Measurements from ENCODE around the gene SHE. TPM values are rescaled to one million over a fixed set of nuclear protein-coding genes. Genes with fewer than 3 reads are reported as not detected.

SHE gene
- total and polyA plus RNA-seq, 2 of the 8 experiments (the other 6 are each of a cell fraction or from before 2014, with no cell fraction given): 0.44 to 0.45 TPM

DNA sequence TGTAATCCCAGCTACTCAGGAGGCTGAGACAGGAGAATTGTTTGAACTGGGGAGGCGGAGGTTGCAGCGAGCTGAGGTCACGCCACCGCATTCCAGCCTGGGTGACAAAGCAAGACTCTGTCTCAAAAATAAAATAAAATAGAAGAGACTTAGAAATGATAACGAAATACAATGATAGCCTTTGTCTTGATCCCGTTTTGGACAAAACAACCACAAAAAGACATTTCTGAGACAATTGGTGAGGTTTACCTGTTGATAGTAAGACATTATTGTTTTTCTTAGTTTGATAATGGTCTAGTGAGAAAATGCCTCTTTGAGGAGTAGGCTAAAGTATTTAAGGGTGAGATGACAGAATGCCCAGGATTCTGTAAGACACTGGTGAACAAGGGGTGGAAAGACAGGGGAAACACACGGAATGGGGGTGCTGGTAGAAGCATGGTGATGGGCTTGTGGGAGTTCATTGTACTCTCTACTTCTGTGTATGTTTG is 11.9 kb upstream of the SHE start:
- Histone ChIP-seq H2BK120ac (replicated peaks; ENCODE audit: low read depth, low read length) (no peak overlapping the region), H3K4me2 (ENCODE audit: insufficient read depth in 1 of 2, low read depth in 2 of 2, low read length in 2 of 2) (no peak overlapping the region), H4K8ac (ENCODE audit: extremely low read depth, insufficient read depth, low read length) (no peak overlapping the region), H2BK15ac (ENCODE audit: low read length) (no peak overlapping the region), H2BK12ac (ENCODE audit: low read depth, low read length) (no peak overlapping the region), H3K56ac (replicated peaks; ENCODE audit: insufficient read length, low read depth, low read length) (no peak overlapping the region), H4K5ac (ENCODE audit: insufficient read length, low read depth, low read length) (no peak overlapping the region), H3K4me3 (ENCODE audit: extremely low read depth in 1 of 4, insufficient read depth in 2 of 4, low read depth in 3 of 4, low read length in 4 of 4) (no peak overlapping the region), H4K91ac (replicated peaks; ENCODE audit: insufficient read length, low read length) (no peak overlapping the region), H3K9ac (replicated peaks in 1 of 4; ENCODE audit: extremely low read depth in 1 of 4, low read depth in 3 of 4, low read length in 3 of 4) (no peak overlapping the region), H3K4ac (replicated peaks; ENCODE audit: insufficient read length, low read depth, low read length) (no peak overlapping the region), H3K4me1 (replicated peaks in 1 of 4; ENCODE audit: control insufficient read depth in 3 of 4, insufficient read depth in 4 of 4, low read length in 3 of 4) (no peaks in the 10 kb centered on the region), H2BK20ac (ENCODE audit: low read length) (no peak overlapping the region), H4K20me1 (replicated peaks in 1 of 2; ENCODE audit: control insufficient read depth in 1 of 2, insufficient read depth in 2 of 2, low read length in 2 of 2) (no peaks in the 10 kb centered on the region), H2AK5ac (ENCODE audit: low read depth, low read length) (no peak overlapping the region), H3K27ac (ENCODE audit: low read depth, low read length) (no peak overlapping the region), H2BK5ac (ENCODE audit: low read depth, low read length) (no peak overlapping the region), H3K23ac (ENCODE audit: insufficient read length) (no peak overlapping the region), H3K36me3 (ENCODE audit: control insufficient read depth in 2 of 4, insufficient read depth in 4 of 4, low read length in 3 of 4) (no peaks in the 10 kb centered on the region), H3K23me2 (ENCODE audit: low read depth, low read length) (no peaks in the 10 kb centered on the region), H3K18ac (ENCODE audit: extremely low read depth, low read length) (no peak overlapping the region), H3K14ac (ENCODE audit: insufficient read length) (no peak overlapping the region), H3K27me3 (replicated peaks in 1 of 4; ENCODE audit: control insufficient read depth in 3 of 4, extremely low read depth in 1 of 4, insufficient read depth in 3 of 4, low read length in 3 of 4) (no peaks in the 10 kb centered on the region), H3K9me3 (ENCODE audit: insufficient read depth in 2 of 2, low read depth in 1 of 2, low read length in 1 of 2) (no peaks in the 10 kb centered on the region), H2AFZ (ENCODE audit: low read length) (no peak overlapping the region), H3K79me1 (ENCODE audit: low read depth, low read length) (no peaks in the 10 kb centered on the region), H3K79me2 (ENCODE audit: control insufficient read depth in 1 of 2, insufficient read depth in 2 of 2, low read length in 2 of 2) (no peaks in the 10 kb centered on the region)
- WGBS, 2 experiments (ENCODE audit: extremely low coverage in 1 of 2, insufficient coverage in 1 of 2, insufficient read length in 1 of 2, insufficient replicate concordance in 2 of 2, low coverage in 1 of 2, low lambda C conversion rate in 2 of 2, missing lambda C conversion rate in 1 of 2): 81% methylated on average over 7 of the region's 7 CpGs; no CpG with 5 or more reads in 1 of the 2 experiments
- no peak for TF ChIP-seq JUND (IDR thresholded peaks at IDR 0.05; ENCODE audit: low read length)
- TF ChIP-seq CBX5 (IDR thresholded peaks at IDR 0.05; ENCODE audit: low read depth, low read length): no peak
- no peak for TF ChIP-seq POU5F1 (IDR thresholded peaks at IDR 0.05; ENCODE audit: low read depth, low read length)
- TF ChIP-seq KDM5A (IDR thresholded peaks at IDR 0.05; ENCODE audit: low read length): no peak
- TF ChIP-seq SIN3A (conservative IDR thresholded peaks at IDR 0.05 in 1 of 2, IDR thresholded peaks at IDR 0.05 in 1 of 2; ENCODE audit: low read depth in 1 of 2, low read length in 2 of 2): no peak
- DNase-seq (ENCODE audit: low read depth in 1 of 2, low spot score in 2 of 2) (no peak), FAIRE-seq (no peak)
- ChIA-PET CTCF (ENCODE audit: partially characterized antibody) (interaction anchor here (1.0 kb wide), 2 partner anchors 33 to 180 kb away, joined by 3 read pairs; no protein-coding TSS in a partner anchor), POLR2A (ENCODE audit: partially characterized antibody) (no interaction called here)

All from H1 (cell line).